NCI-H226 (cell line): ENCODE measurements around the gene PLA2G4A.
A peak's percentile ranks its signal among the peaks of the same experiment; 100 is the strongest.
"Not testable (repeated sequence)": the region's sequence is repeated elsewhere in the genome, so short reads cannot be mapped to it uniquely, and the experiment has no call there.

Experiments
- DNase-seq: peaks from one replicate; pipeline ENCODE4 v3.0.0-alpha.2; 2015

The PLA2G4A gene

DNA sequence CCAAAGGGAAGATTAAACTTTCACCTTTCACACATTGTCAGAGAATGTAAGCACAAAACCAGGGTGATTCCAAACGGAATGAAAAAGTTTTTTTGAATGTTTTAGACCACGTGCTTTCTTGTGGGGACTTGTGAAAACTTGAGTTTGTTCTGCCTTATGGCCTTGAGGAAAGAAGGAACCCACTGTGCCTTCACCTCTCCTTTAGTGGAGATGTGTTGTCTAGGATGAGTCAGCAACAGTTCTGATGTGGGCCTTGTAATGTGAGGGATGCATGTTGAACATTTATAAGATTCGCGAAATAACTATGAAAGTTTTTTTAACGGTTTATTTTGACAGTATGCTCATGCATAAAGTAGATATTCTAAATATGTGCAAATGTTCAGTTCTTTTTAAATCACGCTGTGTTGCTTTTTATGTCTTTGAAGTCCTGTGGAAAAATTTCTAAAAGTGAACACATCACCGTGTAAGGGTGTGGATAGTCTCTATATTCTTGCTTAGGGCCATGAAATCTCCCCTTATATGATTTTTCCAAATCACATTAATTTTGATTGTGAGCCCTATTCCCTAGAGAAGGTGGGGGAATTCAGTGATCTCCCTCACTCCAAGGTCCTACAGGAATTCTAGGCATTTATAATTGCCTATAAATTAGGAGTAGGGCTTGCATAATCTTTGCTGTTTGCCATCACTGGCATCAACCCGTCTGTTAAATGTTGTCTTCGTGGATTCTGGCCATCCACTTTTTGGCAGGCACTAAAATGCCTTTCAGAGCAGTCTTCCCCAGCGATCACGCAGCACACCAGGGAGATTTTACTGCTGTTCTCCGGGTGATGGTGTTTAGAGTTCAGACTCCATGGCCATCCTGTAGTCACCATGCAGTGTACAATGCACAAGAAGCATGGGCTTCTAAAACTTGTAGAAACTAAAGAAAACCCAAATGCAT, 47.4 kb downstream of the PLA2G4A start:
- DNase-seq: no peak

DNA sequence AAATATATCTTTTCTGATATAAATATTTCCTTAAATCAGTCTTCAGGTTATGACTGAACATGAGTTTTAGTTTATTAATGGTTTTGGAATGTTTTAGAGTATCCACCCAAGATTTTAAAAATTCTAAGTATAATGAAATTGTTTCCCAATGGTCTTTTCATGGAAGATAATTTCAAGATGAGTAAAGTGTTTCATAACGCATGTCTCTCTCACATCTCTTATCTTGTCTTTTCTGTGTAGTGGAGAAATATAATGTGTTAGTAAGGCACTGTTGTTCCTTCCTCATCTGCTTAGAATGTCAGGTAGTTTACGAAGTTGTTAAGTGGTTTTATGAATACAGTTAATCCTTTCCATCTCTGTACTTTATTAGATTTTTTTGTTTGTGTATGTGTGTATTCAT, 49.6 kb downstream of the PLA2G4A start:
- no peak for DNase-seq

DNA sequence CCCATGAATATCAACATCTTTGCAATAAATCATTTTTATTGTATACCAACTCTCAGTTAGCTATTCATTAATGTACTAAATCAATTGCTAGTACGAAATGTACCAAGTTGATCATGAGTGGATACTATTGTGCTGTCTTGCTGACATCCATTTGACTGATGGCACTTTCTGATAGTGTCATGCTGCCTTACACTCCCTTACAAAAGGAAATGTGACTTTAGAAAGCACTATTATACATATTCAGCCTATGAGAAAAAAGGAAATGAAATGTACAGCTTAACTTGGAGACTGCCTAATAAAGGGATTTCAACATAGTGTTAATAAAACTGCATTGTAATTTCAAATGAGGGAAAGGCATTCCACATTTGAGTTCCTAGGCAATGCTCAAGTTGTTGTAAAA, 52.2 kb downstream of the PLA2G4A start:
- DNase-seq: no peak

DNA sequence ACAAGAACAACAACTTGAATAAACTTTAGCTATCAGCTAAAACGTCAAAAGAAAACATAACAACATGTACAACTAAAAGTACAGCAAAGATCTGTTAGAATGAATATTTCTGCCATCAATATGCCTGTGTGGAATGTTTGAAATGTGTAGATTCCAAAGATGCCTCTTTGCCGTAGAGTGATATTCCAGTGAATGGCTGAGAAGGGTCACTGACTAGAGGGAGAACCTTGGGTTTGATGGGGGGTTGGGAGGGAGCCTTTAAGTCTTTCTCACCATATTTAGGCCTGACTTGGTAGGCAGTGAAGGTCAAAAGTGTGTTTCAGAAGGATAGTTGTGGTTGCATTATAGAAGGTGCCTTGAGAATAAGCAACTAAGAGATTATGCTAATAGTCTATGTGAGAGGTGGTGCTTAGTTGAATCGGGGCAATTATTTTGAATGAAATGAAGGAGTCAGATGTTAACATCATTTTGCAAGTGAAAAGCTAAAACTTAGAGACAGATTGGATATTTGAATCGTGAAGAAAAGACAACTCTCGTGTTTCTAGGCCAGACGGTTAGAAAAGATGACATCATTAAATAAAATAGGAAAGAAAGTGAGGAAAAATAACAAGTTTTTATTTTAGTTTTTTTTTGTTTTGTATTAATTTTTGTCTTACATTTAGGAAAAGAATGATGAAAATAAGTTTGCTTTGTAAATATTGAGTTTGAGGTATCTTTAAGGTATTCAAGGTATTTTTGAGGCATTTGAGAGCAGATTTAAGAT, 53.8 kb downstream of the PLA2G4A start:
- no peak for DNase-seq

DNA sequence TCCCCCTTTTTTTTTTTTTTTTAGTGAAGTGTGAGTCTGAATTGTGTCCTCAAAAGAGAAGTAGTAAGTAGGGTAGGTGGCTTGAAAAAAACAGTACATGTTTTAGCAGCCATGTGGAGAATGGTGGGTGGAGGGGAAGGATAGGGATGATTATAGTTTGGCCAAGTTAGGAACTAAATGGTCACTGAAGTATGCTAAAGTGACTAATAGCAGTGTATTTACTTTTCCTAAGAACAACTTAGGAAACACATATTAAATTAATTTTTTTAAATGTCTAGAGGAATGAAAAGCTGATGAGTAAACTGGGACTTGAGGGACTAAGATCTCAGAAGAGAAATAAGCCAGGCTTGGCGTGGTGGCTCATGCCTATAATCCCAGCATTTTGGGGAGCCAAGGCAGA, 55.5 kb downstream of the PLA2G4A start:
- DNase-seq: no peak

DNA sequence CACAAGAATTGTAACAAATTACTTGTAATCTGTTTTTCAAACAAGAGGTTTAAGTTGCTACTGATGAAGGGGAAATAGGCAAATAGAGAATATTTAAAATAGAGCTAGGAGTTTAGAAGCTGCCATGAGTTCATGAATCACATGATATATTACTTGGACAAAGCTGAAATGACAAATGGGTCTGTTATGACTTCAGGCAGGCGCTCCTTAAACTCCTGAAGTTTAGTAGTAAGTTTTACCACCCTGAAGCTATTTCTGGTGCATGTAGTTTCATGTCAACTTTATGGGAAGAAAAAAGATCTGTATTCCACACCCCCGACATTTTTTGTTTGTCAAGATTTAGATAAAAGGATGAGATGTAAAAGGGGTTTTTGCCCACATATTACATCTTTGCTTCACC, 58.5 kb downstream of the PLA2G4A start:
- DNase-seq: peak; percentile 23

DNA sequence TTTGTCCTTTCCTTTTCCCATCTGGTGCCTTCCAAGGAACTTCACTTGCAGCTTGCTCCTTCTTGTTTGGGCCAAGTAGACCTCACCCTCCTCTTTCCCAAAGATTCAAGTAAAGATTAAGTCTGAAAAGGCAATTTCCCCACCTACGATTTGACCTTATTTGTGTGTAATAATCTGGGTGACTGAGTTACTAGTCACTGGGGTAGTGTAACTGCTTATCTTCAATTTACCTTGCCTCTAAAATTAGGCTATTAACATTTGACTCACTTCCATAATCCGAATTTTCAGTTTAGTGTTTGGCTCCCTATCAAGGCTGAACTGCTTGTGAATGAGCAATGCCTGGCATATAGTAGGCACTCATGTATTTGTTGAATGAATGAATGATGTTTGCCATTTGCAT, 59.6 kb downstream of the PLA2G4A start:
- DNase-seq: no peak

DNA sequence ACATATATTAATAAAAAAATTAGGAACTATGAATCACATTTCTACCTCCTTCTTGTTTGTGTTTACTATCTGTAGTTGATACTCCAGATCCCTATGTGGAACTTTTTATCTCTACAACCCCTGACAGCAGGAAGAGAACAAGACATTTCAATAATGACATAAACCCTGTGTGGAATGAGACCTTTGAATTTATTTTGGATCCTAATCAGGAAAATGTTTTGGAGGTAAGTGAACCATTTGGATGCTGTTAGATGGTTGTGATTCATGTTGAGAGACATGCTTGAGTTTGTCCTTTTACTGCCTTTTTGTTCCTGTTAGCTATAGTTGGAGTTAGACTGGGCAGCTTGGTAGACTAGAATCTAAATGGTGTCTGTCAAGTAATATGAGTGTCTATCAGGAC, 64.2 kb downstream of the PLA2G4A start:
- no peak for DNase-seq

DNA sequence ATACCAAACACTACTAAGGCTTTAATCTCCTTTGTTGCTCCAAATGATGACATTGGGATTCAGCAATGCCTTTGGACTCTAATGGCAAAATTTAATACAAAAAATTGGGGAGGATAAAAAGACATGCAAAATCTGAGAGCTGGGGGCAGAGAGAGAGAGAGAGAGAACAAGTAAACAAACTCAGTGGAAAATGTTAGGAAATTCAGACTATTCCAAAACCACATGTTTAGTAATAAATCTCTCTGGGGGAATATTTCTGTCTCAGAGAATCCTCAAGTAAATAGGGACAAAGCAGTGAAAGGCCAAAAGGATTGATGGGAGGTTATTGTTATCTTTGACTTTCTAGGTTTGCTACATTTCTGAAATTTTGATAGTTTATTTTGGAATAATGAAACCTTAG, 65.7 kb downstream of the PLA2G4A start:
- DNase-seq: no peak

DNA sequence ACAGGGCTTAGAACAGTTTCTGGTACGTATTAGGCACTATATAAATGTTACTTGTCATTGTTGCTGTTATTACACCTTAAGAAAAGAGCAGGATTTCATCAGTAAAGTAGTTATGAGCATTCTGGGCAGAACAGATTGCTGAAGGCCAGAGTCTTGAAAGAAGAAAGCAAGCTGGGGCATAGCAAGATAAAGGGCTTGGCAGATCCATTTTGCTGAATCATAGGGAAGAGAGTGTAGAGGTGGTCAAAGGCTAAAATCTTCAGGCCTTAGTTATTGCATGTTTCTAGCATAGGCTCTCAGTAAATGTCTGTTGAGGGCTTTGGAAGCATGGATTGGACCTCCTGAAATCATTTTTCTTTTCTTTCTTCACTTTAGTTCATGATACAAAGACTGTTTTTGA, 67.5 kb downstream of the PLA2G4A start:
- DNase-seq: peak; percentile 64

DNA sequence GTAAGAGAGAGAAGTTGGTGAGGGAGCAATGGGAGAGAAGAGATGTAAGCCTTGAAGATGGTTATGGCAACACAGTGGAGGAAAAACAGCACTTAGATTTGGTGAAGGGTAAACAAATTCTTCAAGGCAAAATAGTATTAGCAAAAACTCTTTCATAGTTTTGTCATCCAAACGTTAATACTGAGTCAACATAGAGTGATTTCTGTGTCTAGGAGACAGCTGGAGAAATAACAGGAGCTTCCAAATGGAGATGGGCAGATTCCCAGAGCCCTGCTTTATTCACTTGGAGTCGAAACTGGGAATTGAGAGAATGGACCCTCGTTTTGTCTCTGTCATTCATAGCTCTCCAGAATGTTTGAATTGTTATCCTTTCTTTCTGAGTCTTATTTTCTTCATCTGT, 68.3 kb downstream of the PLA2G4A start:
- DNase-seq: no peak

DNA sequence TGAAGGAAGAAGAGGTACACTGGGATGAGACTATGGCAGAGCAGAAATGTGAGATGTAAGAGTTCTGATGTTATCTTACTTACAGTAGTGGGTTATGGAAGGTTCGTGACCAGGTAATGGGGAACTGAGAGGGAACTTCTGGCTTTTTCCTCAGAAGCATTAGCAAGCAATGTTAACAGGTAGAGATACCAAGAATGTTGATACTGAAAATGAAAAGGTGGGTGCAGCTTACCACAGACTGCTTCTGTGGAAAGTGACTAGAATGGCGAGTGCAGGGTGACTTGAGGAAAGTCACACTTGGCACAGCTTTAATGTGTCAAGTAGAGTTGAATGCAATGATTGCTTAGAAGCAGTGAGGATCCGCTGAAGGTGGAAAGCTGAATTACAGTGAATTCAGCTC, 70.8 kb downstream of the PLA2G4A start:
- no peak for DNase-seq

DNA sequence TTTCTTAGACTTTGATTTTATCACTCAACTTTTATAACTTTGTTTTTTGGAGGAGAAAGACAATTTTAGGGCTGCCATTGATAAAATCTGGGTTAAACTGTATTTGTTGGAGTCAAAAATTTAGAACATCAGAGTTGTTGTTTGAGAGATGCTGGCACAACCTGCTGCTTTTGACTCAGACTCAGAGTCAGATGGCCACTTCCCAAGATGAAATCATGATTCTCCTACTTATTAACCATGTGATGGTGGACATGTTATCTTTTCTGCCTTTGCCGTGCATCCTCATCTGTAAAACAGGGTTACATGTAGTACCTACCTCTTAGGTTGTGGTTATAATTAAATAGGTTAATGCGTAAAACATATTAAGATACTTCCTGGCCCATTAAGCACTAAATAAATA, 71.2 kb downstream of the PLA2G4A start:
- DNase-seq: no peak

DNA sequence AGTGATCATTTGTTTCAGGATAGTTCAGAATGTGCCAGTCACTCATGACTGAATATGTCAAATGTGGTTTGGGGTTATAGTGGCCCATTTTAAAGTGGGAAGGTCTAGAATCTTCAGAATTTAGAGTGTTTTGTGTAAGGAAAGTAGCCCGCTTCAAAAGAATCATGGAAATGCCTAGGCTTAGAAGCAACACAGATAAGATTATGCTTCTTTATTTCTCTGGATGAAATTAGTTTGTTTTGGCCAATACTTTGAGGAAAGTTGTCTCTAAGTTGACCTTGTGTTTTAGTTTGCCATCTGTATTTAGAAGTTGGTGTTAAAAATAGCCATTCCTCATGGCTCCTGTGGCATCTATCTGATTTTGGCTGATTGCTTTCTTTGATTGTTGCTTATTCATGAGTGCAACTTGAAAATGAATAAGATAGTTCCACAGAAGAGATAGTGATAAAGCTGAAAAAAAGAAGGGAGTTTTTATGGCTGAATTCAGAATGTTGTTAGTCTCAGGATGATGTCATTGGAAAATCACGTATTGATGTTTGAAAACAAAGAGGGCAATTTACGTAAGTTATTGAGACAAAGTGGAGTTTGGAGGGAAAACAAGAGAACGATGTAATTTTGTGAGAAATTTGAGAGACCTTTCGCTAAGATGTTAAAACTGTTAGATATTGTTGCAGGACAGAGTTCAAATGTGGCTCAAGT, 71.9 kb downstream of the PLA2G4A start:
- no peak for DNase-seq

DNA sequence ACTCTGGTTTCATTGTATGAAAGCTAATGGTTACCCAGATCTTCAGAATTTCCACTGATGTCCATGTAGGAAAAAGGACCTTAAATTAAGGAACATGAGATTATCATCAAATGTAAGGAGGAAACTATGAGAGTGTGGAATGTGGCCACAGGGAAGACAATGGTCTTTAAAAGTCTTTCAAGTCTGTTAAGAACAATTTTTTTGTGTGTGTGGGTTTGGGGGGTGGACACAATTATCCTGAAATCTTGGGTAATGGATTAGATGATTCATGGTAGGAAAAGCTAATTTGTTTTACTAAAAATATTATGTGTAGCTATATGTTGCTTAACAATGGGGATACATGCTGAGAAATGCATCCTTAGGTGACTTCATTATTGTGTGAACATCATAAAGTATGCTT, 72.9 kb downstream of the PLA2G4A start:
- DNase-seq: no peak

DNA sequence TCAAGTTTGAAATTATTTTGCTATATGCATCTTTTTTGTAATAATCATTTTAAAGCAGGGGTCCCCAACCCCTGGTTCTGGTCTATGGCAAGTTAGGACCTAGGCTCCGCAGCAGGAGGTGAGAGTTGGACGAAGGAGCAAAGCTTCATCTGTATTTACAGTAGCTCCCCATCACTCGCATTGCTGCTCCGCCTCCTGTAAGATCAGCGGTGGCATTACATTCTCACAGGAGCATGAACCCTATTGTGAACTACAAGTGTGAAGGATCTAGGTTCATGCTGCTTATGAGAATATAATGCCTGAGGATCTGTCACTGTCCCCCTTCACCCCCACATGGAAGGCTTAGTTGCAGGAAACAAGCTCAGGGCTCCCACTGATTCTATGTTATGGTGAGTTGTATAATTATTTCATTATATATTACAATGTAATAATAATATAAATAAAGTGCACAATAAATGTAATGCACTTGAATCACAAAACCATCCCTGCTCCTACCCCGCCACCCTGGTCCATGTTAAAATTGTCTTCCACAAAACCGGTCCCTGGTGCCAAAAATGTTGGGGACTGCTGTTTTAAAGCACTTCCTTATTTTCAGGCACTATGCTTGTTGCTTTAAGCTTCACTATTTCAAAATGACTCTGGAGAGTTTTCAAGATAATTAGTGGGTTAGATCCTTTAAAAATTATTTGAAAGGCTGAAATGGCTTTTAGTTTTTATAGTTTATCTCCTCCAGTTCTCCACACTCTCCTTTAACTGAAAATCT, 74.8 kb downstream of the PLA2G4A start:
- no peak for DNase-seq

DNA sequence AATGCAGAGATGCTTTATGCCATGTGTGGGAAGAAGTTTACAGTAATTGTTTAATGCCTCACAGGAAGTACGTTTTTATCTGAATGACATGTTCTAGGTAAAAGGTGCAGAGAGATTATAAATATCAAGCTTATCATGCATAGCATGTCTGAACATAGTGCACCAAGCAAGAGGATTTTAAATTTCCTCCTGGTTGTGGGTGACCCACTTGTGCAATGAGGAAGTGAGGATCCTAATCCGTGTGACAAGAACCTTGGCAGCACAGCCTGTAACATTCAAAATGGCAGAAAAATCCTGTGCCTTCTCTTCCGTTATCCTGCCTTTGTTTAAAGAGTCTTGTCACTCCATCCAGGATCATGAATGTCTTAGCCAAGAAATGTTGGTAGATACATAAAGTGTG, 75.6 kb downstream of the PLA2G4A start:
- no peak for DNase-seq

DNA sequence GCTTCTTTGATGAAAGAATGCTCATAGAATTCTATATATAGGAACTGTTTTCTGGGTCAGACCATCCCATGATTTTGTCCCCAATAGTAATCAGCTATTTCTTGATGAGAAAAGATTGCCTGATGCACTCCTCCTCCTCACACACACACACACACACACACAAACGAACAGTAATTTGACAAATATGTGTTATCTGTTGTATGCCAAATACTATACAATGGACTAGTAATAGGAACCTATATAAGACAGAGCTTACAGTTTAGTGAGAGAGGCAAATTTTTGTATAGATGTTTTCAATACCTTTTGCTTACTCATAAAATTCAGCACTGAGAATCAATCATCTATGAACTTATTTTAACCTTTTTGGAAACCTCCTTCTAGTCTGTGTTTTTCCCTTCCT, 76.8 kb downstream of the PLA2G4A start:
- no peak for DNase-seq

DNA sequence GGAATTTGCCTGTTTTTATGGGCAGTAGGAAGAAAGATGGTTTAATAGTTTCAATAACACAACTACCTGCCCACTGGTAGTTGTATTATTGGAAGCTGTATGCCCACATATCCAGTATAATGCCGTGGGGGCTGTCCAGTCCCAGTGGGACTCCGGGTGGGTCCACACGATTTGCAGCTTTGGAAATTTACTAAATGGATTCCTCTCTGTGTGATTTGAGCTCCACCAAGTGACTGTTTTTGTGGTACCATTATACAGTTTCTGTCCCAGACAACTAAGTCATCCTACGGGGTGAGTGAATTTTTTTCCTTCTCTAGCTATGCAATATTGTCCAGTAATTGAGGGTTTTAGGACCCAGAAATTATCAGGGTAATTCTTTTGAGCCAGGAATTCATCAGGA, 86.8 kb downstream of the PLA2G4A start:
- no peak for DNase-seq

DNA sequence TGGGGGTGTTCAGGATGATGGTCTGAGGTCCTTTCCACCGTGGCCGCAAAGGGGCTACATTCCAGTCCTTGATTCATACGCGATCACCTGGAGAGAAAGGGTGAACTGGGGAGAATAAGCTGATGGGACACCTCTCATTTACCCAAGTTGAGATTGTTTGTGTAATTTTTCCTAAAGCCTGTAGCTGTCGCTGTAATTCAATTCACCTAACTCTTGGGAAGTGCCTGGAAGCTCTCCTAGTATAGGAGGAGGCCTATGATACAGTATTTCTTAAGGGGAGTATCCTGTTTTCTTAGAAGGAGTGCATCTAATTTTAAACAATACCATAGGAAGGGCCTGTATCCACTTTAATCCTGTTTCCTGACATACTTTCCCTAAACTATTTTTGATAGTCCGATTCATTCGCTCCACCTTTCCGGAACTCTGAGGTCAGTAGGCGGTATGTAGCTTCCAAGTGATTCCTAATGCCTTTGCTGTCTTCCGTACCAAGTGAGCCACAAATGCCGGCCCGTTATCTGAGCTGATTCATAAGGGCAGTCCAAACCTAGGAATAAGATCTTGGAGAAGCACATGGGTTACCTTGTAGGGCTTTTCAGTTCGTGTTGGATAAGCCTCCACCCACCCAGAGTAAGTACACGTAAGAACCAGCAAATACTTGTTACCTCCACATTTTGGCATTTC, 88.5 kb downstream of the PLA2G4A start:
- DNase-seq: not testable (repeated sequence)

DNA sequence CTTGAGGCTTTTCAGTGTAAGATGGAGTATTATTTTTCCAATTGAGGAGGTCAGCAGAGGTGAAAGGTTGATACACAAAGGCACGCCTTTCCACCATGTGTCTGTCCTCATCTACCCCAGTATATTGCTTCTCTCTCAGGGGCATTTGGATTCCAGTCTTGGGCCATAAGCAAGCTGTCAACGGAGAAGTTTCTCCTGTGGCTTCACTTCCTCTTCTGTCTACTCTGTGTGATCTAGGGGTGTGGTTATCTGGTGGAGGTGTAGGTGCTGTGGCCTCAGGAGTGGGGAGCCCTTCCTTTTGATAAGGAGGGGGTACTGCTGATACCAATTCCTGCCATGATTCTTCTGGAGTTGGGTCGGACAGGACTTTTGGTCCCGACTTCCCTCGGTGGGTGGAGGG, 92.6 kb downstream of the PLA2G4A start:
- DNase-seq: not testable (repeated sequence)

DNA sequence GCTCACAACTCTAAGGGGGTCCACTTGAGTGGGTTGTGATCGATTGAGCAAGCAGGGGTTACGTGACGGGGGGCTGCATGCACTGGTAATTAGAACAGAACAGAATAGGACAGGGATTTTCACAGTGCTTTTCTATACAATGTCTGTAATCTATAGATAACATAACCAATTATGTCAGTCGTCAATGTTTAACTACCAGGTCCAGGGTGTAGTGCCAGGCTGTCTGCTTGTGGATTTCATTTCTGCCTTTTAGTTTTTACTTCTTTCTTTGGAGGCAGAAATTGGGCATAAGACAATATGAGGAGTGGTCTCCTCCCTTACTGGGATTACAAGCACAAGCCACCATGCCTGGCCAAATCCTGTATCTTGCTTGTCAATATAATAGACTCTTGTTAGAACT, 94.1 kb downstream of the PLA2G4A start:
- DNase-seq: not testable (repeated sequence)
